Suprapubic skin (tissue), 4 donors: Measurements from ENCODE around the gene MRGPRG.

Experiments
- CTCF ChIP-seq, 2 donors: fragments of 200-600 bp in 1 of 2; fragments of 450-650 bp in 1 of 2; sonication (generic) in 1 of 2; IDR thresholded peaks; one replicate each; pipeline ENCODE4 v1.5.1; 2016 to 2019; ENCODE audit warnings: antibody characterized with exemption in 2 of 2, mild to moderate bottlenecking in 1 of 2, moderate library complexity in 1 of 2
- EP300 ChIP-seq: sonication (generic); formaldehyde crosslinking; IDR thresholded peaks from one replicate; pipeline ENCODE4 v1.6.1; 2017; ENCODE audit warnings: antibody characterized with exemption
- POLR2A ChIP-seq, 2 donors: fragments of 450-650 bp; IDR thresholded peaks; one replicate each; pipeline ENCODE4 v1.6.1; 2017; ENCODE audit warnings: antibody characterized with exemption in 2 of 2, mild to moderate bottlenecking in 2 of 2, moderate library complexity in 2 of 2
- POLR2AphosphoS5 ChIP-seq, 3 donors: sonication (generic); formaldehyde crosslinking; IDR thresholded peaks; one replicate each; pipeline ENCODE4 v1.6.1; 2017; ENCODE audit warnings: antibody characterized with exemption in 3 of 3

GRCh38 chr11:3225159-3225758, 6.6 kb upstream of the MRGPRG start:
- no peak for TF ChIP-seq CTCF (IDR thresholded peaks at IDR 0.05)
- no peak for TF ChIP-seq POLR2AphosphoS5 (IDR thresholded peaks at IDR 0.05)
- no peak for TF ChIP-seq EP300
- TF ChIP-seq POLR2A (IDR thresholded peaks at IDR 0.05) = no peak
